ENCODE results near the gene CCDC18.
A peak's percentile ranks its signal among the peaks of the same experiment; 100 is the strongest.

The CCDC18 gene

DNA sequence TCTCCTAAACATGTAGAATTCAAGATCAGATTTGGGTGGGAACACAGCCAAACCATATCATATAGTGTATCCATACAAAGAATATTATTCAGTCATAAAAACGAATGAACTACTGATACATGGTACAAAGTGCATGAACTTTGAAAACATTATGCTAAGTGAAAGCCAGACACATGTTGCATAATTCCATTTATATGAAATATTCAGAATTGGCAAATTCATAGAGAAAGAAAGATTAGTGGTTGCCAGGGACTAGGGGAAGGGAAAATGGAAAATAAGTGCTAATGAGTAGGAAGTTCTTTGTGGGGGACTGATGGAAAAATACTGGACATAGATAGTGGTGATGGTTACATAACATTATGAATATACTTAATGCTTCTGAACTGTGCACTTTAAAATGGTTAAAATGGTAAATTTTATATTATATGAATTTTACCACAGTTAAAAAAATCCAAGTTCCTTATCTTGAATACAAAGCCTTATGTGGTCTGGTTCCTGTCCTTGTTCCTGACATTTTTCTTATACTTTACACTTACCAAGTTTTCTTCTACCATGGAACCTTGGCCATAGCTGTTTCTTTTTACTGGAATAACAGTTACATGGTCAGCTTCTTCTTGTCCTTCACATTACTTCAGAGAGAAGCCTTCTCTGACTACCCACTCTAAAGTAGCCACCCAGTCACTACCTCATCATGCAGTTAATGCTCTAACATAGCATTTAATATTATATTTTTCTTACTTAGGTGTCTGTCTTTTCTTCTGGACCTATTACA is 64.0 kb downstream of the CCDC18 start:
- H3K36me3 Mint-ChIP-seq (ENCODE audit: low read depth): peaks cover 88% of the 10 kb centered on the region
- no peak for DNase-seq
- H3K9me3 Mint-ChIP-seq: peaks cover 29% of the 10 kb centered on the region
- no peak overlapping the region for H3K4me3 Mint-ChIP-seq
- H3K4me1 Mint-ChIP-seq: no peaks in the 10 kb centered on the region
- TF ChIP-seq, protein P1, sequence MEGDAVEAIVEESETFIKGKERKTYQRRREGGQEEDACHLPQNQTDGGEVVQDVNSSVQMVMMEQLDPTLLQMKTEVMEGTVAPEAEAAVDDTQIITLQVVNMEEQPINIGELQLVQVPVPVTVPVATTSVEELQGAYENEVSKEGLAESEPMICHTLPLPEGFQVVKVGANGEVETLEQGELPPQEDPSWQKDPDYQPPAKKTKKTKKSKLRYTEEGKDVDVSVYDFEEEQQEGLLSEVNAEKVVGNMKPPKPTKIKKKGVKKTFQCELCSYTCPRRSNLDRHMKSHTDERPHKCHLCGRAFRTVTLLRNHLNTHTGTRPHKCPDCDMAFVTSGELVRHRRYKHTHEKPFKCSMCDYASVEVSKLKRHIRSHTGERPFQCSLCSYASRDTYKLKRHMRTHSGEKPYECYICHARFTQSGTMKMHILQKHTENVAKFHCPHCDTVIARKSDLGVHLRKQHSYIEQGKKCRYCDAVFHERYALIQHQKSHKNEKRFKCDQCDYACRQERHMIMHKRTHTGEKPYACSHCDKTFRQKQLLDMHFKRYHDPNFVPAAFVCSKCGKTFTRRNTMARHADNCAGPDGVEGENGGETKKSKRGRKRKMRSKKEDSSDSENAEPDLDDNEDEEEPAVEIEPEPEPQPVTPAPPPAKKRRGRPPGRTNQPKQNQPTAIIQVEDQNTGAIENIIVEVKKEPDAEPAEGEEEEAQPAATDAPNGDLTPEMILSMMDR (IDR thresholded peaks at IDR 0.05): no peak
- no peaks in the 10 kb centered on the region for H3K27me3 Mint-ChIP-seq (ENCODE audit: low read depth, poor library complexity)
- no peak overlapping the region for H3K27ac Mint-ChIP-seq

DNA sequence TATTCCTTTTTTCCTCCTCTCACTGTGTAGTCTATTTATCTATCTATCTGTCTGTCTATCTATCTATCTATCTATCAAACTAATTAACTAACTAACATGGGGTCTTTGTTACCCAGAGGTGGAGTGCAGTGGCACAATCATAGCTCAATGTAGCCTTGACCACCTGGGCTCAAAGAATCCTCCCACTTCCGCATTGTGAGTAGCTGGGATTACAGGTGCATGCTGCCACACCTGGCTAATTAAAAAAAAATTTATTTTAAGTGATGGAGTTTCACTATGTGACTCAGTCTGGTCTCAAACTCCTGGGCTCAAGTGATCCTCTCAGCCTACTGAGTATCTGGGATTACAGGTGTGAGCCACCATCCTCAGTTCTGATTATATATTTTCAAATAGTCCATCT is 71.4 kb downstream of the CCDC18 start:
- Mint-ChIP-seq H3K4me3 (no peak overlapping the region), H3K9me3 (peaks cover 11% of the 10 kb centered on the region), H3K4me1 (no peaks in the 10 kb centered on the region), H3K27me3 (ENCODE audit: low read depth, poor library complexity) (no peaks in the 10 kb centered on the region), H3K36me3 (ENCODE audit: low read depth) (peaks cover 58% of the 10 kb centered on the region), H3K27ac (no peak overlapping the region)
- TF ChIP-seq, protein P1 (IDR thresholded peaks at IDR 0.05): no peak
- no peak for DNase-seq

DNA sequence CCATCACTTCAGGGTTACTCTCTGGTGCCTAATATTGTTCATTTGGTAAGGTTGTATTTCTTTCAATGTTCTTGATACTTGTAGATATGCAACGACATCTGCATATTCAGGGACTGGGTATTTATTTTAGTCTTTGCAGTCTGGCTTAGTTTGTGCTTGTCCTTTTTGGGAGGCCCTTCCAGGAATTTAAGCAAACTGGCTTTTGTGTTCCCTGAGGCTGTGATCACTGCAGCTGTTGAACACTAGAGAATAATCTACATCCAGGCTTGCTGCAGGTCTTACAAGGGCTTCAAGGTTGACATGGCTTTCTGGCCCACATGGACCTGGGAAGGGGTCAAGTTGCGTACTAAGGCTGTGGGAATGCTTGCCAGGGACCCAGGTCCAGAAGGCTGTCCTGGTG is 72.1 kb downstream of the CCDC18 start:
- TF ChIP-seq, protein P1 (IDR thresholded peaks at IDR 0.05): no peak
- Mint-ChIP-seq H3K36me3 (ENCODE audit: low read depth) (peaks cover 51% of the 10 kb centered on the region), H3K9me3 (peaks cover 11% of the 10 kb centered on the region), H3K27me3 (ENCODE audit: low read depth, poor library complexity) (no peaks in the 10 kb centered on the region), H3K4me1 (no peaks in the 10 kb centered on the region), H3K27ac (no peak overlapping the region), H3K4me3 (no peak overlapping the region)
- DNase-seq: no peak

DNA sequence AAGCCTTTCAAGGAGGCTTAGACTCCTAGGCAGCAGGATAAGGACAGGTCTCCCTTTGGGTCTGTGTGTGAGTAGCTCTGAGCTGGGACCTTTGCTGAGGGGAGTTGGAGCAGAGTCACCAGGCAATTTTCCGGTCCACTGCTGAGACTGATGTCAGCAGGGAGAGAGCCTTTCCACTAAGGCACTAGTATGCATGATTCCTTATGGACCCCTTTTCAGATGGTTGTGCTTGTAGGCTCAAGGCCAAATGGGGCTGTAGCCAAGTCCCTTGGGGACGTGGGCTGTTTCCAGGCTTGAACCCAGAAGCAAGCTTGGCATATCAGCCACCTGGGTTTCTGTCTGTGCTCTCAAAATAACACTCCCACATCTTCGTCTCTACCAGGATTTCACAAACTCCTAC is 73.0 kb downstream of the CCDC18 start:
- H3K27me3 Mint-ChIP-seq (ENCODE audit: low read depth, poor library complexity): no peaks in the 10 kb centered on the region
- no peak for DNase-seq
- peaks cover 11% of the 10 kb centered on the region for H3K9me3 Mint-ChIP-seq
- H3K4me1 Mint-ChIP-seq: no peaks in the 10 kb centered on the region
- no peak overlapping the region for H3K4me3 Mint-ChIP-seq
- TF ChIP-seq, protein P1 (IDR thresholded peaks at IDR 0.05): no peak
- H3K27ac Mint-ChIP-seq: peak overlapping the region; percentile 31
- H3K36me3 Mint-ChIP-seq (ENCODE audit: low read depth): peaks cover 46% of the 10 kb centered on the region

DNA sequence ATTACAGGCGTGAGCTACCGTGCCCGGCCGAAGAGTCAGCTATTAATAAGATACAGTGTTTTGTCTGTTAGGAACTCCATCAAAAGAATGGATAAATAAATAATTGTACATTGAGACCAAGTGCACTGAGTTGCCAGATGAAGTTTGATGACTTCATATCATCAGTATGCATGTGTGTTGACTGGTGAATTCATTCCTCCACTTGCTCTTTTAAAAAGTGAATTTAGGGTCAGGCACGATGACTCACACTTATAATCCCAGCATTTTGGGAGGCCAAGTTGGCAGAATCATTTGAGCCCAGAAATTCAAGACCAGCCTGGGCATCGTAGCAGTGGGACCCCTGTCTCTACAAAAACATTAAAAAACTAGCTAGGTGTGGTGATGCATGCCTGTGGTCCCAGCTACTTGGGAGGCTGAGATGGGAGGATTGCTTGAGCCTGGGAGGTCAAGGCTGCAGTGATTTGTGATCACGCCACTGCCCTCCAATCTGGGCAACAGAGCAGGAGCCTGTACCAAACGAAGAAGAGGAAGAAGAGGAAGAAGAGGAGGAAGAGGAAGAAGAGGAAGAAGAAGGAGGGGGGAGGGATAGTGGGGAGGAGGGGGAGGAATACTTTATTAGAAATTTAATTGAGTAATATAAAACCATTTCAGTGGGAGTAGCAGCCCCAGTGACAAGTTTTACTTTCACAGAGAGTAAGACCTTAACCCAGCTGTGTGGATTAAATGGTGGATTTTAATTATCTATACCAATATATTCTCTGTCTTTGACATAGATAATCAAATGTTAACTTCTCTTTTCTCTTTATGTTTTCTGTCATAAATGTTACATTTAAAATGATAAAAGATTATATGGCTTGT is 74.9 kb downstream of the CCDC18 start:
- Mint-ChIP-seq H3K9me3 (peaks cover 11% of the 10 kb centered on the region), H3K27ac (no peak overlapping the region), H3K36me3 (ENCODE audit: low read depth) (peaks cover 42% of the 10 kb centered on the region), H3K27me3 (ENCODE audit: low read depth, poor library complexity) (no peaks in the 10 kb centered on the region), H3K4me1 (no peaks in the 10 kb centered on the region), H3K4me3 (no peak overlapping the region)
- TF ChIP-seq, protein P1 (IDR thresholded peaks at IDR 0.05): no peak
- no peak for DNase-seq

All from nephron progenitor cell (in vitro differentiated cells).